ENCODE results near the gene FBLN5.

- TF ChIP-seq, protein P1, sequence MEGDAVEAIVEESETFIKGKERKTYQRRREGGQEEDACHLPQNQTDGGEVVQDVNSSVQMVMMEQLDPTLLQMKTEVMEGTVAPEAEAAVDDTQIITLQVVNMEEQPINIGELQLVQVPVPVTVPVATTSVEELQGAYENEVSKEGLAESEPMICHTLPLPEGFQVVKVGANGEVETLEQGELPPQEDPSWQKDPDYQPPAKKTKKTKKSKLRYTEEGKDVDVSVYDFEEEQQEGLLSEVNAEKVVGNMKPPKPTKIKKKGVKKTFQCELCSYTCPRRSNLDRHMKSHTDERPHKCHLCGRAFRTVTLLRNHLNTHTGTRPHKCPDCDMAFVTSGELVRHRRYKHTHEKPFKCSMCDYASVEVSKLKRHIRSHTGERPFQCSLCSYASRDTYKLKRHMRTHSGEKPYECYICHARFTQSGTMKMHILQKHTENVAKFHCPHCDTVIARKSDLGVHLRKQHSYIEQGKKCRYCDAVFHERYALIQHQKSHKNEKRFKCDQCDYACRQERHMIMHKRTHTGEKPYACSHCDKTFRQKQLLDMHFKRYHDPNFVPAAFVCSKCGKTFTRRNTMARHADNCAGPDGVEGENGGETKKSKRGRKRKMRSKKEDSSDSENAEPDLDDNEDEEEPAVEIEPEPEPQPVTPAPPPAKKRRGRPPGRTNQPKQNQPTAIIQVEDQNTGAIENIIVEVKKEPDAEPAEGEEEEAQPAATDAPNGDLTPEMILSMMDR (IDR thresholded peaks at IDR 0.05; ENCODE audit: extremely low read depth in 1 of 2, insufficient read depth in 1 of 2, low read depth in 1 of 2, low read length in 2 of 2) = no peak
- TF ChIP-seq POLR2A (IDR thresholded peaks at IDR 0.05; ENCODE audit: low read depth, low read length) (no peak), JUN (IDR thresholded peaks at IDR 0.05; ENCODE audit: borderline replicate concordance, insufficient read depth, insufficient read length, low read depth) (no peak), GATA2 (IDR thresholded peaks at IDR 0.05; ENCODE audit: insufficient read depth, insufficient read length, low read depth, low read length) (no peak), EZH2 (IDR thresholded peaks at IDR 0.05; ENCODE audit: borderline replicate concordance, low read depth, low read length, severe bottlenecking) (no peak), MYC (IDR thresholded peaks at IDR 0.05; ENCODE audit: low read depth, low read length) (no peak)
- TF ChIP-seq, protein P2, sequence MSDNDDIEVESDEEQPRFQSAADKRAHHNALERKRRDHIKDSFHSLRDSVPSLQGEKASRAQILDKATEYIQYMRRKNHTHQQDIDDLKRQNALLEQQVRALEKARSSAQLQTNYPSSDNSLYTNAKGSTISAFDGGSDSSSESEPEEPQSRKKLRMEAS (IDR thresholded peaks at IDR 0.05; ENCODE audit: insufficient read depth, insufficient read length) = no peak
These were observed 98.9 kb downstream of the FBLN5 start for GRCh38 chr14:91848504-91849001.

All from endothelial cell of umbilical vein (primary cell).